HG02884 (cell line): Measurements from ENCODE around the gene ANKRD13B.

Source experiments
- ATAC-seq: cut with Tn5 transposase; IDR thresholded peaks from one replicate; pipeline ENCODE4 v1.9.1; 2021; ENCODE audit warnings: mild to moderate bottlenecking, moderate library complexity; ENCODE audit not compliant: unreplicated experiment

Gene ANKRD13B

DNA sequence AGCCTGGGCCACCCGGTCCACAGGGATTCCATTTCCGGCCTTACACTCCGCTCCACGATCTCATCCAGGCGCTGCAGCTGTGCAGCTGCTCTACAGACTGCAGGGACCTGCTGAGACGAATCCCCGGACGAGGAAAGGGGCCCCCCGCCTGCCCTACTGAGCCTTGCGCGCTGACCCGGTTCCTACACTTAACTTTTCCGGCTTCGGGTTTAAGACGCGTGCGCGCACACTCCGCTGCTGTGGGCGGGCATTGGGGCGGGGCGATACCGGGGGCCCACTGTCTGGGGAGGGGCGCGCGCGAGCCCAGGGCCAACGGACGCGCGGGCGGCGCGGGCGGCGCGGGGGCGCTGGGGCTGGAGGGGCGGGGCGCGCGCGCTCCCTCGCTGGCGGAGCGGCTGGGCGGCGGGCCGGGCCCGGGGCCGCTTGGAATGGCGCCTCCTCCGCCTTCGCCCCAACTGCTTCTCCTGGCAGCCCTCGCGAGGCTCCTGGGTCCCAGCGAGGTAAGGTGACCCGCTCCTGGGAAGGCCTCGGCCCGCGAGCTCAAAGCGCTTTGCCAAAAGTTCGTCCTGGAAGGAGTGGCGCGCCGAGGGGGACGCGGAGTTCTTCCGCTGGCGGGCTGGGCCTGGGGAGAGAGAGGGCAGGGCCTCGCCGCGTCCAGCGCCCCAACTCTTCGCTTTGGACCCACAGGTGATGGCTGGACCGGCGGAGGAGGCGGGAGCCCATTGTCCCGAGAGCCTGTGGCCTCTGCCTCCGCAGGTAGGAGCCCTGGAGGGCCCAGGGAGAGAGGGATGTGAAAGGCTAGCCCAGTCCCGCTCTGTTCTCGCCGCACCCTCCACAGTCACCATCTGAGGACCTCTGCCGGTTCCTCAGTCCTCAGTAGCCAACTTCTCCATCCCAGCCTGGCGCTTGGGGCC, 24.3 kb upstream of the ANKRD13B start, which contains the start of gene TP53I13:
TSS of gene TP53I13 (plus strand) at position 371 of the 914 bp plus-strand sequence. CDS start at position 429, 58 bp downstream.
- no peak for ATAC-seq

DNA sequence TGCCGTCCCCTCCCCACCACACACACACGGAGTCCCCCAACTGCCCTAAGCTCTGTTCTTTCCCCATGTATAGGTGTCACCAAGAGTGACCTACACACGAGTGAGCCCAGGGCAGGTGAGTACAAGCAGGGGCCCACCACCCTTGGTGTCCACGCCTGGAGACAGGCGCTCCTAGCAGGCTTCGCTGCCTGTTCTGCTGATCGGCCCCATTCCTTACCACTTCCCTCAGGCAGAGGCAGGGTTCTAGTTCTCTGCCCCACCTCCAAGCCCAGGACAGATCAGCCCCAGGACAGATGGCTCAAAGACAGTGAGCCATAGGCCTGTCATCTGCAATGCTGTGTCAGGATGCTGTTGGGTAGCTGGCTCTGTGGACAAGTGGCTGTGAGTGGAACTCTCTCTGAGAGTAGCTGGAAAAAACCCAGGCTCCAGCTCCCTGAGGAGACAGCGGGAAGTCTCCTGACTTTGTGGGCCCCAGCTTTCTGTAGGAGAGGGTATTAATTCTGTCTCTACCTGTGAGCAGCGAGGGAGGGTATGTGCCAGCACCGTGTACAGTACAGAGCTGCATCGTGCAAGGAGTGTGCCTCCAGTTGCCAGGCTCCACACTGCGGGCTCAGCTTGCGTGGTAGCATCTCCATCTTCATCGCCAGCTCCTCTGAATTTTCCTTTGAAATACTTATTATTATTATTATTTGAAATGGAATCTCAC, 23.5 kb upstream of the ANKRD13B start:
- no peak for ATAC-seq

DNA sequence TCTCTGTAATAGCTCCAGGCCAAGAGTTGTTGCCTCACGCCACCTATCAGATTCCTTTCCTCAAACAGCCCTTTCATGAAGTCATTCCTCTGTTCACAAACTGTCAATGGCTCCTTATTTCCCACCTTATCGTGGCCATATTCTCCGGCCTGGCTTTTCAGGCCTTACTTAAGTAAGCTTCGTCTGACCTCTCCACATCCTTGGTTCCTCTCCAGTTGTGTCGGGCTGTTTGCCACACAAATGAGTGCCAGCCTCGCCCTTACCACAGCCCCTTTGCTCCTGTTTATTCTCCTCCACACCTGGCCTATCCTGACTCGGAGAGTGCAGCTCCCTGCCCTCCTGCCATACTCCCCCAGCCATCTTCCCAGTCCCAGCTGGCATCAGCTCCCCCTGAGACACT, 22.4 kb upstream of the ANKRD13B start:
- no peak for ATAC-seq

DNA sequence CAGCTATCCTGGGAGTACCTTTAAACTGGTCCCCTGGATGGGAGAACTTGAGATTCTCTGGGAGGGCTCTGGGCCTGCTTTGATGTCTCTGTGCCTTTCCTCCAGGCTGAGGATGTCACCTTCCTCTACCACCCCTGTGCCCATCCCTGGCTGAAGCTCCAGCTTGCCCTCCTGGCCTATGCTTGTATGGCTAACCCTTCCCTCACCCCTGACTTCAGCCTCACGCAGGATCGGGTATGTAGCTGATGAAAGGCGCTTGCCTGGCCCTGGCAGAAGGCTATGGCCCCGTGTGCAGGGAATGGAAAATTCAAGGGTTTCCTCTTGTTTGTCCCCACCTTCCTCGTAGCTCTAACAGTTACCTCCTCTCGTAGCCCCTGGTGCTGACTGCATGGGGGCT, 21.4 kb upstream of the ANKRD13B start:
- no peak for ATAC-seq

DNA sequence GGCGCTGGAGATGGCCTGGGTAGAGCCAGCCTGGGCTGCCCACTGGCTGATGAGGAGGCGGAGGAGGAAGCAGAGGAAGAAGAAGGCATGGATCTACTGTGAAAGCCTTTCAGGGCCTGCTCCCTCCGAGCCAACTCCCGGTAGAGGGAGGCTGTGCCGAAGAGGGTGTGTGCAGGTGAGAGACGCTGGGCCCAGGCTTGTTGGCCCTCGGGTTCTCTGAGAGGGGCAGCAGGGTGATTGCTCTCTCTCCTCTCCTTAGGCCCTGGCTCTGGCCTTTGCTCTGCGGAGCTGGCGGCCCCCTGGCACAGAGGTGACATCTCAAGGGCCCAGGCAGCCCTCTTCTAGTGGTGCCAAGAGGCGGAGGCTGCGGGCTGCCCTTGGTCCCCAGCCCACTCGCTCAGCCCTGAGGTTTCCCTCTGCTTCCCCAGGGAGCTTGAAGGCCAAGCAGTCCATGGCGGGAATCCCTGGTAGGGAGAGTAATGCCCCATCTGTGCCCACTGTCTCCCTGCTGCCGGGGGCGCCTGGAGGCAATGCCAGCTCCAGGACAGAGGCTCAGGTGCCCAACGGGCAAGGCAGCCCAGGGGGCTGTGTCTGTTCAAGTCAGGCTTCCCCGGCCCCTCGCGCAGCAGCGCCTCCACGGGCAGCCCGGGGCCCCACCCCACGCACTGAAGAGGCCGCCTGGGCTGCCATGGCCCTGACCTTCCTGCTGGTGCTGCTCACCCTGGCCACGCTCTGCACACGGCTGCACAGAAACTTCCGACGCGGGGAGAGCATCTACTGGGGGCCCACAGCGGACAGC, 20.9 kb upstream of the ANKRD13B start:
- no peak for ATAC-seq

DNA sequence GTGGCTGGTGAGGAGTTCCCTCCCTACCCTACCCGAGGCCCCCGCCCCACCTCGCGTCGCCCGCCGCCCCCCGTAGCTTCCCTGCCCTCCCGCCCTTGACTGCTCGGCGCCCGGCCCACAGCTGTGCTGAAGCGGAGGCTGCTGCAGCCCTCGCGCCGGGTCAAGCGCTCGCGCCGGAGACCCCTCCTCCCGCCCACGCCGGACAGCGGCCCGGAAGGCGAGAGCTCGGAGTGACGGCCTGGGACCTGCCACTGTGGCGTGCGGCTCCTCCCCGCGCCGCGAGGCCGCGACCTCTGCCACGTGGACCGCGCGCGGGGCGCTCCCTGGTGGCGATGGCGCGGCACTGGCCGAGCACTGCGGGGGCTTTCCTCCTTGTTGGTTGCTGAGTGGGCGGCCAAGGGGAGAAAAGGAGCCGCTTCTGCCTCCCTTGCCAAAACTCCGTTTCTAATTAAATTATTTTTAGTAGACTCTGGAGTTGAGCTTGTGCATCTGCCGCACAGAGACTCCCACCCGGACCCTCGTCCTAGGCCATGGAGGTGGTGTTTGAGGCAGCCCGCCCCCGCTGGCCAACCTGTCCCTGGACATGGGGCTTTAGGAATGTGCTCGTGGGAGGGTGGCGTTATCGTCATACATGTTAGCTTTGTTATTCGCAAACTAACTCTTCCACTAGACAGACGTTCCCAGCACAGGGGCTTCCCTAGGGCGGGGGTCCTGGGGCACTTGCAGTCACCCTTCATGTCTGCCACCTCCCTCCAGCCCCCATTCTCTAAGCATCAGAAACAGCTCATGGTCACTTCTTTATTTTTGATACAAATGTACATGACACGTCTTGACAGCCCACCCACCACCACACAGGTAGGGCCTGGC, 20.0 kb upstream of the ANKRD13B start:
- no peak for ATAC-seq

DNA sequence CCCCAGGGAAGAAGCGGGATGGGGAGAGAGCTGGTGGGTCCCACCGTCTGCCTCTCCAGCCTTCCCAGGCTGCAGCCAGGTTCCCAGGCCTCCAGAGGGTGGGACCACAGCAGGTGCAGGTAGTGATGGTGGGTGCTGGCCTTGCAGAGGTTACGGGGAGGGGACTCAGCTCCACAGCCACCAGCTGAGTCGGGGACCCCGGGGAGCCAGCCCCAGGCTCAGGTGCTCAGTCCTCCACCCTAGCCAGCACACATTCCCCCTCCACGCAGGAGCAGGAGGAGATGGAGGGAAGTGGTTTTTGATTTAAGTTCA, 19.4 kb upstream of the ANKRD13B start:
- ATAC-seq, result no peak

DNA sequence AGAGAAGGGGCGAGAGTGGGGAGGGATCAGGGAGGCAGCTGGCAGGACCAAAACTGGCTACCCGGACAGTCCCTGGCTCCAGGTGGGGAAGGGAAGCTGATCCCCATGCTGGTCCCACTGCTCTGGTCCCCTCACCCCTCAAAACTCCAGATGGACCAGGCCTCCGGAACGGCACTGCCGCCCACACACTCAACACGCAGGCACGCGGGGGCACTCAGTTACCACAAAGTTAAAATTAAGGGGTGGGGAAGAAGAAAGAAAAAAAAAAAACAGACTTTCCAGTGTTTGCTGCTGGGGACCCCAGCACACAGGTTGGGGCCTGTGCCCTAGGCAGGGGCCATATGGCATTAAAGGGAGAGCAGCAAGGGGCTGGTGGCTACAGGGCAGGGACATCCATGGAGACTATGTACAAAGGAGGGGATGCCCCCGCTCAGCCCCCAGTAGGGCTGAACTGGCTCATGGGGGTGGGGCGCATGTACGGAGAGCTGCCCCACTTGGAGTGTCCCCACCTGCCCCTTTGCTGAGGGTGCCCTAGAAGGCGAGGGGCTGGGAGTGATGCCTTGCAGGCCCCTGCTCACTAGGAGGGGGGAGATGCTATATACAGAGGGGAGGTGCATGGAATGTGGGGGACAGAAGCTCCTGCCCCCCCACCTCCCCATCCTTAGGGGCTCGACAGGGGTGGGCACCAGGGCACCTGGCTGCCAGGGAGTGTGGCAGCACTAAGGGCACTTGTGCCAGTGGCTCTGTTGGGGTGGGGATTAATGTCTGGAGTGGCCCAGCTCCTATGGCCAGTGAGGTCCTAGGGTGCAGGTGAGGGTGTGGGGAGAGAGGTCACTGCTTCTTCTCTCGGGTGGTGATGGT, 18.8 kb upstream of the ANKRD13B start:
- no peak for ATAC-seq

DNA sequence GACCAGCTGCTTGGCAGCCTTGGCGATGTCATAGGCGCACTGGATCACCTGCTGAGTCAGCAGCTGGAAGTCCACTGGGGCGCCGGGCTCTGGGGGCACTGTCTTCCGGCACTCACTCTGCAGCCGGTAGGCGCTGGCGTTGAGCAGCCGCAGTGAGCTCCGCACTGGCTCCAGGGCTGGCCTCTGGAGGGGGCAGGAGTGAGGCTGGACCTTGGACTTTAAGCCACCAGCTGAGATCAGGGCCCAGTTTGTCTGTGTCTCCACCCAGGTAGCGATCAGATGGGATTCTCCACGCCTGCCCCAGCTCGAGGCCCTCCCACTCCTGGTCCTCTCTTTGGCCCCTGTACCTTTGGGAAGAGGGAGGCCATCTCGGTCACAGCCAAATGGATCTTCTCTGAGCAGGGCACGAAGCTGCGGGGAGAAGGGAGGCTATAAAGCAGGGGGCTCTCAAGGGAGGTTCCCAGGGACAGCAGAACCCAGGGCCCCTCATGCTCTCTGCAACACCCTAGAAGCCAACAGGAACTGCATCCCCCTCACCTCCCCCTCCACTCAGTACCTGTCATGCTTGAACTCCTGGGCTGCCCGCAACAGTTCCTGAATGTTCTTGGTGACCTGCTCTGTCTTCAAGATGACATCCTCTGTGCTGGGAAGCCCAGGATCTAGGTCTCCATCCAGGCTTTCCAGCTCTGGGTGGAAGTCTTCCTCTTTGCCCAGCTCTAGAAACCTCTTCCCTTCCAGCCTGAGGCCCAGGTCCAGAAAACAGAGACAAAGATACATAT, 18.0 kb upstream of the ANKRD13B start:
- no peak for ATAC-seq

DNA sequence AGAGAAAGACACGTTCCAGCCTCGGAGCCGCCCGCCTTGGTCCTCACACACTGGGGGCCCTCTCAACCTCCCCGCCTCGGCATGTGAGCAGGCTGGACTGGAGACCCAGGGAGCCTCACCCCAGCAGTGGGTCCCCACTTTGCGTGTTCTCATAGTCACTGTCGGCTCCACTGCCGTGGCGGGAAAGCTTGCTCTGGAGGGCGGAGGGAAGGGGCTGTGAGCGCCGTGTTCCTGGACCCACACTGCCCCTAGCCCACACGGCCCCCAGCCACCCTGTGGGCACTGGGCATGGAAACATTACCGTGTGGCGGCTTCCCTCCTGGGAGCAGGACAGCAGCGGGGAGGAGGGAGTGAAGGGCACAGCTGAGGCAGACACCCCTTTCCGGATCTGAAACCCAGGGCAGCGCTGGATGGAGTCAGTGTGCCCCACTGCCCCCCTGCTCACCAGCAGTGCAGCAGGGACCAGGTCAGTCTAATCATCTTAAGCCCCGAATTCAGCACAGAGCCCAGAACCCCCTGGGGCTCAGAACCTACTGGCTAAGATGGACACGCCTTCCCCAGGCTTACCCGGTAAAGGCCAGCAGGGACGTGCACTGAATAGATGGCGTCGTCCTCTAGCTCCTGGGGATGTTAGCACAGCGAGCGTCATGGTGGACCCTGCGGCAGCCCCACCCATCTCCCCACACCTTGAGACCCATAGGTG, 17.3 kb upstream of the ANKRD13B start:
- ATAC-seq, result no peak

DNA sequence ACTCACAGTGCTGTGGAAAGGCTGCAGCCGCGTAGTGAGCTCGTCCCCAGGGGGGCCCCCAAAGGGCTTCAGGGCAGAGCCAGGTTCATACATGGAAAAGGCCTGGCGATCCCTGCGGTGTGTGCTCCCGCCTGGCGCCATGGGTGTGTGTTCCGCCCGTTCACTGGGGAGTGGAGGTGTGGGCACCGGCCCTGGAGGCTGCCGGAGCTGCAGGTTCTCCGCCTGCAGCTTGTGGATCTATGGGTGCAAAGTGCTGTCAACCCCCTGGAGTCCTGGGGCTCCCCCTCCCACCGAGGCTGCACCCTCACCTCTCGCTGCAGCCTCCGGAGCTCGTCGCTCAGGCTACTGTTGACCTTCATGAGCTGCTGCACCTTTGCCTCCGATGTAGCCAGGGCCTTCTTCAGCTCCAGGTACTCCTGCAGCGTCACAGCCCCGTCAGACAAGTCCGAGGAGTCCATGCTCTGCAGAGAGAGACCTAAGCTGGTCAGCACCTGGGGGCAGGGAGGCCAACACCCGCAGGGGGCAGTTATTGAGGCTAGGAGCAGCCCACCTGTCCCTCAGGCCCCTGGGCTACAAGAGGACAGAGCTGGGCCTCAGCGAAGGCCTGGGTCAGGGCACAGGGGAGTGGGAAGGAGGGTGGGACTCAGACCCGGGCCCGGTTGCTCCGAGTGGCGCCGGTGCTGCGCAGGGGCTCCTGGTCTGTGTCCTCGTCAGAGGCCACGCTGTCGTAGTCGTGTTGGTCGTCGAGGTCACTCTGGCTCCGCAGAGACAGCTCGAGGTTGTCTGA, 16.5 kb upstream of the ANKRD13B start:
- ATAC-seq, result no peak

DNA sequence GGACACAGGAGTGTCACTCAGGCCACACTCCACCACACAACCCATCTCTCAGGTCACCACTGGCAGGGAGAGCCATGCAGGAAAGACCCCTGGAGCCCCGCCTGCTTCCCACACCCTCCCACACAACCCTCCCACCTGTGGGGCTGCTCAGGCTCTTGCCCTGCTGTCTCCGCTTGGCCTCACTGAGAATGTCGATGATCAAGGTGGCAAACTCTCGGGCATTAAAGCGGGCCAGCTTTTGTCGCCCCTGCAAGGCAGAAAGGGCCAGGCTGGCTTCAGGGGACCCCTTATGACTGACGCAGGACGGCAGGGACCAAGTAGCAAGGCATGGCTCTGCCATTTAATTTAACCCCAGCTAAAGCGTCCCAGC, 15.9 kb upstream of the ANKRD13B start:
- no peak for ATAC-seq

DNA sequence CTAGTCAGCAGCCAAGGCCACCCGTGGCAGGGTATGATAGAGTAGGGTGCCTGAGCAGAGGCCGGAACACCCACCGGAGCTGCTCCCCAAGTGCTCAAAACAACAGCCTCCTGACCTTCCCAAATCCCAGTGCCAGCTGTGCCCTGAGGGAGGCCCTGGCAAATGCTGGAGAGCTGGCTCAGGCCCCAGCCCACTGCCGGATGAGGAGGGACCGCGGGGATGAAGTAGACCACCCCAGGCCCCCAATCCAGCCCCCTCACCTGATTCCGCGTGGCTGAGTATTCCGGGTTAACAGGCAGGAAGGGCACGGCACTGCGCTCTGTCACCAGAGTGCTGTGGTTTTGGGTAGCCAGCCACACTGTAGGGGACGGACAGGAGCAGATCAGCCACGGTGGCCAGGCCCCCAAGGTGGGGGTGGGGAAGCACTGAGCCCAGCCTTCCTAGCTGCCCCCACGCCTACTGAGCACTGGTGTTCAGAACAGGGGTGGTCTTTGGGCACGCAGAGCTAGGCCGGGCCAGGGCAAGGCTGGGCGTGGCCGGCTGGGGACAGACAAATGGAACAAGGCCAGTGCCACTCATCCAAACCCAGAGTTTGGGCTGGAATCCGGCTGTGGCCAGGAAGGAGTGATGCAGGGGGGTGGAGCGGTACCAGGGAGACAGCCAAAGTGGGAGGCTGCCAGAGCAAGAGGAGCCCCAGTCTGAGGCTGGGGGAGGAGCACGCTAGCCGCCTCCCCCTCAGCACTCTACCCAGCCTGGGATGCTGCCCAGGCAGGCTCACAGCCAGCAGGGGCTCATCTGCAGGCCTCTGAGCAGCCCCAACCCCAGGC, 15.3 kb upstream of the ANKRD13B start:
- no peak for ATAC-seq

DNA sequence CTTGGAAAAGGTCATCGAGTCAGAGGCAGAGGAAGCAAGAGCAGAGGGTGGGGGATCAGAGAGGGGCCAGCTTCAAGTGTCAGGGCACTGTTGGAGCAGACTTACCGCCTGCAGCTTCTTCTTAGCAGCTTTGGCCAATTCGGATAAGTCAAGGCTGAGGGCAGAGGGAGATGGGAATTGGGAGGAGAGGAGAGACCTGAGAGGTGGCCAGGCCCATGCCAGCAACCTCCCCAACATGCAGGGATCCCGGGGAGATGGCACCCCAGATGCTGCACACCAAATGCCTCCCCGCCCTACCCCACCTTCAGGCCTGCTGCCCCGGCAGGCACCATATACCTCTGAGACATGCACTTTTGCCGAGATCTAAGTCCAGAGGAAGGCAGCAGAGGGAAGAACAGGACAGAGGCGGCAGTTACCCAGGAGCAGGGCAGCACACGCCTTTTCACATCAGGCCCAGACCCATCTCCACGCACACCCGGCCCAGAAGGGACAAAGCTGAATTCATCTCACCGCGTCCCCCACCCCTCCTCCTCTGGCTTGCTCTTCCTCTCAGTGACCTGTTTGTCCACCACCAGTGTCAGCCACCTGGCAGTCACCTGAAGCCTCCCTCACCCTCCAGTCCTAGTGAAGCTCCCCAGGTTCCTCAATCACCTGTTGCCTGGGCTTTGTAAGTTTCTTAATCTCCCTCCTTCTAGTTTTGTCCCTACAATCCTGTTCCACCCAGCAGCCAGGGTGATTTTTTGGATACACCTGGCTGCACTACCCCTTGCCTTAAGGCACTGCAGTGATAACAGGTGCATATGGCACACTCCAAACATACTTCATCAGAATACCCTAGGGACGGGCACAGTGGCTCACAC, 14.1 kb upstream of the ANKRD13B start:
- ATAC-seq, result no peak

DNA sequence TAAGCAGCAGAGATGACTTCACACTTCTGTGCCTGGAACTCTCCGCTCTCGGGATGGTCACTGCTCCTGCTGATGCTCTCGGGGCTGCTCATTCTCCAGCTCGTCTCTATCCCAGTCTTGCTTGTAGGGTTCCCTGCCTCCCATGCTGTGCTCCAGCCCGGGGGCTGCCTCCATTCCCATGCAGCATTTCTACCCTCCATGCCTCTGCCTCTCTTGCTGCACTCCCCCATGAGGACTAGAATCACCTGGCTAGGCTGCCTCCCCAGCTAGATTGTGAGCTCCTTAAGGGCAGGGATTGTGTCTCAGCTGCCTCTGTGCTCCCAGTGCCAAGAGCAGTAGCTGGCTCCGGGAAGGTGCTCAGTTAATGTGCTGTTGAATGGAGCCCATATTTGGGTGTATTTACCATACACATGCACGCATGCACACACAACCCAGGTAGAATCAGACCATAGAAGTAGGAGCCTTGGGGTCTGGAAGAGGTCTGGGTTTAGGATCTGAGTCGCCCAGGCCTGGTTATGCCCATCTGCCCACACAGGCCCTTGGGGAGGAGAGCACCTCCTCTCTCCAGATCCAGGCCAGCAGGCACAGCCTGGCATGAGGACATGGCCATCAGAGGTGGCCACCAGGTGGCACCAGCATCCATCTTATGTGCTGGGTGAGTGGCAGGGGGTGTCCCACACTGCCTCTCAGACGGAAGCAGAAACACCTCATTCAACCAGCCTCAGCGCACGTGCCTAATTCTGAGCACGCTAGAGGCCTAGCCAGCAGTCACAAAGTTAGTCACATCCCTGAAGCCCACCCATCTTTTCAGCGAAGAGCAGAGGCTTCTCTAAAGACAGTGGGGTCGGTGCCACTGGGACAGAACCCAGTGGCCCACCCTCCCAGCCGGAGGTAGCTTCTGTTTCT, 12.8 kb upstream of the ANKRD13B start:
- ATAC-seq, result peak; percentile 78
